ENCODE measurements around the gene TLE5. TPM values are rescaled to one million over a fixed set of nuclear protein-coding genes. Genes with fewer than 3 reads are reported as not detected.

TLE5 gene
- polyA plus RNA-seq, 1 donor from 2014 or later: 153 TPM

- Histone ChIP-seq H3K9me3 (ENCODE audit: low read length) (no peaks in the 10 kb centered on the region), H3F3A (ENCODE audit: insufficient read depth, low read length, poor library complexity, severe bottlenecking) (no peaks in the 10 kb centered on the region), H2AFZ (ENCODE audit: low read depth, low read length) (no peak overlapping the region), H3K9me2 (ENCODE audit: insufficient read depth, low read length) (no peaks in the 10 kb centered on the region), H3K4me3 (ENCODE audit: low read length) (no peak overlapping the region), H3K9ac (ENCODE audit: low read length) (no peak overlapping the region), H4K20me1 (ENCODE audit: insufficient read depth) (peaks cover 3% of the 10 kb centered on the region), H3K36me3 (ENCODE audit: insufficient read depth, low read length) (no peaks in the 10 kb centered on the region), H3K4me2 (ENCODE audit: low read length) (no peak overlapping the region), H3K27me3 (ENCODE audit: insufficient read depth, low read depth, low read length) (no peaks in the 10 kb centered on the region), H3K27ac (ENCODE audit: low read length) (no peak overlapping the region), H3K79me2 (replicated peaks; ENCODE audit: insufficient read depth, low read length) (peaks cover 23% of the 10 kb centered on the region)
- no peak for TF ChIP-seq EP300 (conservative IDR thresholded peaks at IDR 0.05; ENCODE audit: poor library complexity, severe bottlenecking)
These were observed 38.7 kb upstream of the TLE5 start for GRCh38 chr19:3100747-3101730.

DNA sequence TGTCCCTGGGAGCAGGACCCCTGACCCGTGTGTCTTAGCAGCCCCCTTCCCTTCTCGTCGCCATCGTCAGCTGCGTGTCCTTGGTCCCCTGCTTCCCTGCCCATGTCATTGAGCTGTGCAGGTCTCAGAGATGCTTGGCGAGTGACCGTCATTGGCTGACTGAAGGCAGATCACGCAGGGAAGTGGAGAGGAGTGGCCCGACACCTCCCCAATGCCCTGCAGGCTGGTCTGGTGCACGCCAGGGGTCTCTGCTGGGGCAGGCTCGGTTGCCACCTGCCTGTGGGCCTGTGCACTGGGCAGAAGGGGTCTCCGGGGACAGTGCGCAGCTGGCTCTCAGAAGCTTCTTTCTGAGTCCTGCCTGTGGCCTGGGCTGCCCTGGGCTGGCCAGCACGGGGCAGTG, 38.0 kb upstream of the TLE5 start:
- H3K27ac ChIP-seq (ENCODE audit: low read length): no peak overlapping the region
- no peaks in the 10 kb centered on the region for H3K9me3 ChIP-seq (ENCODE audit: low read length)
- no peak overlapping the region for H3K9ac ChIP-seq (ENCODE audit: low read length)
- no peak overlapping the region for H3K4me3 ChIP-seq (ENCODE audit: low read length)
- no peaks in the 10 kb centered on the region for H3K27me3 ChIP-seq (ENCODE audit: insufficient read depth, low read depth, low read length)
- peaks cover 9% of the 10 kb centered on the region for H4K20me1 ChIP-seq (ENCODE audit: insufficient read depth)
- H2AFZ ChIP-seq (ENCODE audit: low read depth, low read length): no peak overlapping the region
- H3K9me2 ChIP-seq (ENCODE audit: insufficient read depth, low read length): no peaks in the 10 kb centered on the region
- peaks cover 29% of the 10 kb centered on the region for H3K79me2 ChIP-seq (replicated peaks; ENCODE audit: insufficient read depth, low read length)
- TF ChIP-seq MXI1 (conservative IDR thresholded peaks at IDR 0.05; ENCODE audit: poor library complexity, severe bottlenecking): no peak
- no peak for TF ChIP-seq EZH2 (IDR thresholded peaks at IDR 0.05; ENCODE audit: borderline replicate concordance, insufficient read depth, low read length, poor library complexity, severe bottlenecking)
- TF ChIP-seq EP300 (conservative IDR thresholded peaks at IDR 0.05; ENCODE audit: poor library complexity, severe bottlenecking): no peak
- TF ChIP-seq, protein P1, sequence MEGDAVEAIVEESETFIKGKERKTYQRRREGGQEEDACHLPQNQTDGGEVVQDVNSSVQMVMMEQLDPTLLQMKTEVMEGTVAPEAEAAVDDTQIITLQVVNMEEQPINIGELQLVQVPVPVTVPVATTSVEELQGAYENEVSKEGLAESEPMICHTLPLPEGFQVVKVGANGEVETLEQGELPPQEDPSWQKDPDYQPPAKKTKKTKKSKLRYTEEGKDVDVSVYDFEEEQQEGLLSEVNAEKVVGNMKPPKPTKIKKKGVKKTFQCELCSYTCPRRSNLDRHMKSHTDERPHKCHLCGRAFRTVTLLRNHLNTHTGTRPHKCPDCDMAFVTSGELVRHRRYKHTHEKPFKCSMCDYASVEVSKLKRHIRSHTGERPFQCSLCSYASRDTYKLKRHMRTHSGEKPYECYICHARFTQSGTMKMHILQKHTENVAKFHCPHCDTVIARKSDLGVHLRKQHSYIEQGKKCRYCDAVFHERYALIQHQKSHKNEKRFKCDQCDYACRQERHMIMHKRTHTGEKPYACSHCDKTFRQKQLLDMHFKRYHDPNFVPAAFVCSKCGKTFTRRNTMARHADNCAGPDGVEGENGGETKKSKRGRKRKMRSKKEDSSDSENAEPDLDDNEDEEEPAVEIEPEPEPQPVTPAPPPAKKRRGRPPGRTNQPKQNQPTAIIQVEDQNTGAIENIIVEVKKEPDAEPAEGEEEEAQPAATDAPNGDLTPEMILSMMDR (IDR thresholded peaks at IDR 0.05; ENCODE audit: poor library complexity, severe bottlenecking): no peak
- no peak for TF ChIP-seq RAD21 (conservative IDR thresholded peaks at IDR 0.05)
- TF ChIP-seq, protein P2, sequence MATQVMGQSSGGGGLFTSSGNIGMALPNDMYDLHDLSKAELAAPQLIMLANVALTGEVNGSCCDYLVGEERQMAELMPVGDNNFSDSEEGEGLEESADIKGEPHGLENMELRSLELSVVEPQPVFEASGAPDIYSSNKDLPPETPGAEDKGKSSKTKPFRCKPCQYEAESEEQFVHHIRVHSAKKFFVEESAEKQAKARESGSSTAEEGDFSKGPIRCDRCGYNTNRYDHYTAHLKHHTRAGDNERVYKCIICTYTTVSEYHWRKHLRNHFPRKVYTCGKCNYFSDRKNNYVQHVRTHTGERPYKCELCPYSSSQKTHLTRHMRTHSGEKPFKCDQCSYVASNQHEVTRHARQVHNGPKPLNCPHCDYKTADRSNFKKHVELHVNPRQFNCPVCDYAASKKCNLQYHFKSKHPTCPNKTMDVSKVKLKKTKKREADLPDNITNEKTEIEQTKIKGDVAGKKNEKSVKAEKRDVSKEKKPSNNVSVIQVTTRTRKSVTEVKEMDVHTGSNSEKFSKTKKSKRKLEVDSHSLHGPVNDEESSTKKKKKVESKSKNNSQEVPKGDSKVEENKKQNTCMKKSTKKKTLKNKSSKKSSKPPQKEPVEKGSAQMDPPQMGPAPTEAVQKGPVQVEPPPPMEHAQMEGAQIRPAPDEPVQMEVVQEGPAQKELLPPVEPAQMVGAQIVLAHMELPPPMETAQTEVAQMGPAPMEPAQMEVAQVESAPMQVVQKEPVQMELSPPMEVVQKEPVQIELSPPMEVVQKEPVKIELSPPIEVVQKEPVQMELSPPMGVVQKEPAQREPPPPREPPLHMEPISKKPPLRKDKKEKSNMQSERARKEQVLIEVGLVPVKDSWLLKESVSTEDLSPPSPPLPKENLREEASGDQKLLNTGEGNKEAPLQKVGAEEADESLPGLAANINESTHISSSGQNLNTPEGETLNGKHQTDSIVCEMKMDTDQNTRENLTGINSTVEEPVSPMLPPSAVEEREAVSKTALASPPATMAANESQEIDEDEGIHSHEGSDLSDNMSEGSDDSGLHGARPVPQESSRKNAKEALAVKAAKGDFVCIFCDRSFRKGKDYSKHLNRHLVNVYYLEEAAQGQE (IDR thresholded peaks at IDR 0.05; ENCODE audit: borderline replicate concordance): no peak
- no peak overlapping the region for H3K4me2 ChIP-seq (ENCODE audit: low read length)
- no peaks in the 10 kb centered on the region for H3F3A ChIP-seq (ENCODE audit: insufficient read depth, low read length, poor library complexity, severe bottlenecking)
- H3K36me3 ChIP-seq (ENCODE audit: insufficient read depth, low read length): no peaks in the 10 kb centered on the region
